Endothelial cell of umbilical vein (primary cell): ENCODE results near the gene AKT3. TPM values are rescaled to one million over a fixed set of nuclear protein-coding genes. Genes with fewer than 3 reads are reported as not detected.

ENCODE experiments used
- BruUV-seq: library from RNA; stranded (reverse); fragments of 400-500 nt; replicated peaks from 2 replicates; lab custom pipeline; 2021; lab: Mats Ljungman, UMichigan
- CTCF ChIA-PET: fragments of 300-600, 350-600 bp; sonication (Branson Sonifier 250); formaldehyde crosslinking; loops from one replicate; lab custom pipeline; 2021; ENCODE audit warnings: antibody characterized with exemption, inconsistent platforms; lab: Charles Lee
- POLR2A ChIA-PET: fragments of 300-600, 350-600 bp; sonication (Branson Sonifier 250); formaldehyde crosslinking; loops from one replicate; lab custom pipeline; 2021; ENCODE audit warnings: antibody characterized with exemption, inconsistent platforms; lab: Charles Lee
- DNase-seq: peaks from one replicate; pipeline ENCODE4 v3.0.0-alpha.2; 2011; ENCODE audit warnings: low read depth, low spot score
- FAIRE-seq: peaks from 2 replicates; lab custom pipeline; 2011; peaks lifted over from hg19 to GRCh38; lab: Jason Lieb, UNC
- H2AFZ ChIP-seq: 2 replicates; pipeline ENCODE4 v1.6.0; 2012; ENCODE audit warnings: low read depth, low read length, control low read depth, inconsistent platforms
- H3K27ac ChIP-seq: 2 replicates; pipeline ENCODE4 v1.5.1; 2011; ENCODE audit warnings: low read depth, mild to moderate bottlenecking, control low read depth, low read length, moderate library complexity; ENCODE audit not compliant: insufficient read depth
- H3K27me3 ChIP-seq, 2 experiments: 2 replicates each; pipeline versions ENCODE4 v1.6.0 to v1.6.1; 2011; ENCODE audit warnings: low read length in 2 of 2, mixed read lengths in 1 of 2; ENCODE audit not compliant: control insufficient read depth in 2 of 2, insufficient read depth in 2 of 2
- H3K36me3 ChIP-seq, 2 experiments: 2 replicates in 1 of 2; 3 replicates in 1 of 2; pipeline ENCODE4 v1.5.1; 2011; ENCODE audit warnings: low read length in 2 of 2, mild to moderate bottlenecking in 1 of 2, moderate library complexity in 1 of 2; ENCODE audit not compliant: control insufficient read depth in 2 of 2, insufficient read depth in 2 of 2; ENCODE audit errors: extremely low read depth in 1 of 2
- H3K4me1 ChIP-seq: 3 replicates; pipeline ENCODE4 v1.5.1; 2011; ENCODE audit warnings: mild to moderate bottlenecking, low read length; ENCODE audit not compliant: control insufficient read depth, insufficient read depth; ENCODE audit errors: extremely low read depth
- H3K4me2 ChIP-seq: 2 replicates; pipeline ENCODE4 v1.6.1; 2011; ENCODE audit warnings: low read length, control low read depth, mixed read lengths; ENCODE audit not compliant: insufficient read depth
- H3K4me3 ChIP-seq, 3 experiments: fragments of 200-600 bp in 1 of 3; sonication (generic), shearing (Covaris generic) in 1 of 3; replicated peaks in 1 of 3; 2 replicates each; pipeline ENCODE4 v1.5.1; 2011 to 2016; ENCODE audit warnings: control low read depth in 3 of 3, low read length in 3 of 3, mild to moderate bottlenecking in 2 of 3, inconsistent platforms in 1 of 3, low read depth in 1 of 3, moderate library complexity in 1 of 3; ENCODE audit not compliant: insufficient read depth in 1 of 3
- H3K79me2 ChIP-seq: 2 replicates; pipeline ENCODE4 v1.6.0; 2012; ENCODE audit warnings: low read length, inconsistent platforms; ENCODE audit not compliant: control insufficient read depth, insufficient read depth
- H3K9ac ChIP-seq: replicated peaks from 2 replicates; pipeline ENCODE3; 2011; ENCODE audit warnings: low read length, control low read depth; ENCODE audit not compliant: insufficient read depth; ENCODE audit errors: extremely low read depth
- H3K9me1 ChIP-seq: replicated peaks from 3 replicates; pipeline ENCODE4 v1.6.0; 2011; ENCODE audit warnings: mild to moderate bottlenecking, low read length; ENCODE audit not compliant: control insufficient read depth, insufficient read depth; ENCODE audit errors: extremely low read depth
- H3K9me3 ChIP-seq: replicated peaks from 2 replicates; pipeline ENCODE4 v1.5.1; 2012; ENCODE audit warnings: low read length, inconsistent platforms; ENCODE audit not compliant: control insufficient read depth, insufficient read depth
- H4K20me1 ChIP-seq: replicated peaks from 2 replicates; pipeline ENCODE3; 2011; ENCODE audit warnings: mild to moderate bottlenecking, low read length; ENCODE audit not compliant: control insufficient read depth, insufficient read depth; ENCODE audit errors: extremely low read depth
- EZH2 ChIP-seq: IDR thresholded peaks from 2 replicates; pipeline ENCODE4 v1.6.1; 2012; ENCODE audit warnings: borderline replicate concordance, low read depth, mild to moderate bottlenecking, moderate library complexity, low read length, inconsistent platforms; ENCODE audit not compliant: severe bottlenecking
- FOS ChIP-seq: IDR thresholded peaks from 2 replicates; pipeline ENCODE4 v1.6.1; 2011; ENCODE audit warnings: mild to moderate bottlenecking, low read length, moderate library complexity, borderline replicate concordance; ENCODE audit not compliant: insufficient read depth
- GATA2 ChIP-seq: IDR thresholded peaks from 2 replicates; pipeline ENCODE4 v1.7.0; 2011; ENCODE audit warnings: low read depth, mild to moderate bottlenecking, moderate library complexity, mixed read lengths, low read length; ENCODE audit not compliant: insufficient read length, insufficient read depth
- JUN ChIP-seq: IDR thresholded peaks from 2 replicates; pipeline ENCODE4 v1.6.1; 2011; ENCODE audit warnings: borderline replicate concordance, low read depth; ENCODE audit not compliant: insufficient read length, insufficient read depth
- MYC ChIP-seq: IDR thresholded peaks from one replicate; pipeline ENCODE4 v1.6.1; 2011; ENCODE audit warnings: mild to moderate bottlenecking, low read depth, low read length
- POLR2A ChIP-seq: IDR thresholded peaks from 2 replicates; pipeline ENCODE4 v1.6.1; 2012; ENCODE audit warnings: low read depth, mild to moderate bottlenecking, control low read depth, low read length
- POLR2AphosphoS5 ChIP-seq: IDR thresholded peaks from 2 replicates; pipeline ENCODE4 v1.6.1; 2012; ENCODE audit warnings: low read depth, mild to moderate bottlenecking, control low read depth, low read length, moderate library complexity; ENCODE audit not compliant: insufficient read depth
- dilution Hi-C: fragments of 300-500 bp; cut with MboI; formaldehyde crosslinking; loops from one replicate; pipeline ENCODE4 v1.15.0; 2019; ENCODE audit warnings: low sequenced_read_pairs; ENCODE audit not compliant: extremely low pct_ligation_motif_present
- intact Hi-C: fragments of 100-400 bp; cut with micrococcal nuclease; formaldehyde crosslinking; loops from one replicate; pipeline ENCODE4 v1.10.0; 2022
- polyA plus RNA-seq, 4 experiments: library from polyadenylated mRNA; depleted of rRNA in 3 of 4; stranded (reverse) in 3 of 4; unstranded in 1 of 4; fragments of >200 nt; gene quantifications; 2 replicates each; pipeline versions ENCODE4 v1.2.1 to v1.2.3, GENCODE V29; 2011 to 2012; ENCODE audit warnings: missing spikeins in 1 of 4
- total RNA-seq: library from RNA; stranded (reverse); gene quantifications from 2 replicates; pipeline ENCODE4 v1.2.3, GENCODE V29; 2021
- TF ChIP-seq, protein P1 (sequence below): IDR thresholded peaks from 2 replicates; pipeline ENCODE4 v1.6.1; 2011; ENCODE audit not compliant: insufficient read depth, insufficient read length
- TF ChIP-seq, protein P2 (sequence below), 2 donors: IDR thresholded peaks; 1 replicate in 1 of 2; 2 replicates in 1 of 2; pipeline ENCODE4 v1.5.1; 2011; ENCODE audit warnings: low read length in 2 of 2, mild to moderate bottlenecking in 2 of 2, moderate library complexity in 2 of 2, control low read depth in 1 of 2, inconsistent platforms in 1 of 2, low read depth in 1 of 2; ENCODE audit not compliant: insufficient read depth in 1 of 2; ENCODE audit errors: extremely low read depth in 1 of 2

AKT3 gene
- total and polyA plus RNA-seq, 2 donors (not counting 3 experiments of a cell fraction or from before 2014, with no cell fraction given), result 20.6 to 97.1 TPM

DNA sequence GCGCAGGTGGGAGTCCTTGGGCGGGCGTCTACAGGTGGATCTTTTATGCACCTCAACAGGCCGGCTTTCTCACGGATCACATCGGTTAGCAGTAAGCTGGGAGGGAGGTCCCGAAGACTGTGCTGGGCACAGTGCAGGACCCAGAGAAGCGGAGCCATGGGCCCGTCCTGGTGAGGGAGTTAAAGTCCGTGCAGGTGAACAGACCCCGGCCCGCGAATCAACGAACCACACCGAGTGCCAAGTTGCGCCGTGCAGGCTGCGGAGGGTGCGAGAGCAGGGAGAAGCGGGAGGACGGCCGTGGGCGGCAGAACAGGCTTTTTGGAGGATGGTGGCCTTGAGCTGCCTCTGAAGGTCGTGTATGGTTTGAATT is 360.9 kb downstream of the AKT3 start:
- H3K4me3 ChIP-seq, result no peak overlapping the region
- no peak for FAIRE-seq
- H3K4me2 ChIP-seq, result no peak overlapping the region
- no peaks in the 10 kb centered on the region for H3K4me1 ChIP-seq
- ChIA-PET CTCF (interaction anchor here (1.2 kb wide), 1 partner anchor 254 kb away, joined by 3 read pairs; no protein-coding TSS in a partner anchor), POLR2A (no interaction called here)
- H3K27me3 ChIP-seq, result no peaks in the 10 kb centered on the region
- TF ChIP-seq POLR2A (no peak), EZH2 (no peak), JUN (no peak), FOS (no peak), POLR2AphosphoS5 (no peak), MYC (no peak), GATA2 (no peak)
- TF ChIP-seq, protein P1, sequence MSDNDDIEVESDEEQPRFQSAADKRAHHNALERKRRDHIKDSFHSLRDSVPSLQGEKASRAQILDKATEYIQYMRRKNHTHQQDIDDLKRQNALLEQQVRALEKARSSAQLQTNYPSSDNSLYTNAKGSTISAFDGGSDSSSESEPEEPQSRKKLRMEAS, result no peak
- TF ChIP-seq, protein P2, sequence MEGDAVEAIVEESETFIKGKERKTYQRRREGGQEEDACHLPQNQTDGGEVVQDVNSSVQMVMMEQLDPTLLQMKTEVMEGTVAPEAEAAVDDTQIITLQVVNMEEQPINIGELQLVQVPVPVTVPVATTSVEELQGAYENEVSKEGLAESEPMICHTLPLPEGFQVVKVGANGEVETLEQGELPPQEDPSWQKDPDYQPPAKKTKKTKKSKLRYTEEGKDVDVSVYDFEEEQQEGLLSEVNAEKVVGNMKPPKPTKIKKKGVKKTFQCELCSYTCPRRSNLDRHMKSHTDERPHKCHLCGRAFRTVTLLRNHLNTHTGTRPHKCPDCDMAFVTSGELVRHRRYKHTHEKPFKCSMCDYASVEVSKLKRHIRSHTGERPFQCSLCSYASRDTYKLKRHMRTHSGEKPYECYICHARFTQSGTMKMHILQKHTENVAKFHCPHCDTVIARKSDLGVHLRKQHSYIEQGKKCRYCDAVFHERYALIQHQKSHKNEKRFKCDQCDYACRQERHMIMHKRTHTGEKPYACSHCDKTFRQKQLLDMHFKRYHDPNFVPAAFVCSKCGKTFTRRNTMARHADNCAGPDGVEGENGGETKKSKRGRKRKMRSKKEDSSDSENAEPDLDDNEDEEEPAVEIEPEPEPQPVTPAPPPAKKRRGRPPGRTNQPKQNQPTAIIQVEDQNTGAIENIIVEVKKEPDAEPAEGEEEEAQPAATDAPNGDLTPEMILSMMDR (IDR thresholded peaks at IDR 0.05; ENCODE audit: extremely low read depth in 1 of 2, insufficient read depth in 1 of 2, low read depth in 1 of 2, low read length in 2 of 2), result no peak
- H3K9ac ChIP-seq, result no peak overlapping the region
- H4K20me1 ChIP-seq, result no peaks in the 10 kb centered on the region
- no peak overlapping the region for H3K27ac ChIP-seq
- H3K36me3 ChIP-seq, result peaks cover 2 to 4% of the 10 kb centered on the region in 2 experiments
- no peak for DNase-seq
- dilution Hi-C loops (no loop called here), intact Hi-C loops (no loop called here)
- no peaks in the 10 kb centered on the region for H3K79me2 ChIP-seq
- H3K9me3 ChIP-seq, result no peaks in the 10 kb centered on the region
- H3K9me1 ChIP-seq, result no peaks in the 10 kb centered on the region
- BruUV-seq, result no TSS peak
- H2AFZ ChIP-seq, result no peak overlapping the region
